GM21786 (cell line): ENCODE data around the gene CELF5.
"Not testable (repeated sequence)": the region's sequence is repeated elsewhere in the genome, so short reads cannot be mapped to it uniquely, and the experiment has no call there.

Source experiments
- ATAC-seq: cut with Tn5 transposase; IDR thresholded peaks from one replicate; pipeline ENCODE4 v1.9.1; 2021; ENCODE audit not compliant: unreplicated experiment

CELF5 gene

DNA sequence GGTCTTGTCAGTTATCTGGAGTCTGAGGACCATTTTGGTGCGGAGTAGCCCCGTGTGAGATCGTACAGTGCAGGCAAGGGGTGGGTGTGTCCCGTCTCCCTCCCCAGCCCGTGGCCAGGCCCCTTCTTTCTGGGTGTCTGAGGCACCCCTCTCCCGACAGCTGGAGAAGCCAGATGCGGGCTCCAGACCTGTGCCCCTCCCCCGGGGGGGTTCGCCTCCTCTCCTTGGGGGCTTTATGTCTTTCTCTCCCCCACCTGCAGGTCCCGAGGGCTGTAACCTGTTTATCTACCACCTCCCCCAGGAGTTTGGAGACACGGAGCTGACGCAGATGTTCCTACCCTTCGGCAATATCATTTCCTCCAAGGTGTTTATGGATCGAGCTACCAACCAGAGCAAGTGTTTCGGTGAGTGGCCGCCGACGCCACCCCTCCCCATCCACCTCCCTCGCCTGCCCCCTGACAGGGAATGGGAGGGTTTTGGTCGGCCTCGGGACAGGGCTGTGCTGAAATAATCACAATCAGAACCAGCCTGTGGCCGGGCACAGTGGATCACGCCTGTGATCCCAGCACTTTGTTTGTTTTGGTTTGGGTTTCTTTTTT, 65.6 kb downstream of the CELF5 start:
- ATAC-seq, result no peak

DNA sequence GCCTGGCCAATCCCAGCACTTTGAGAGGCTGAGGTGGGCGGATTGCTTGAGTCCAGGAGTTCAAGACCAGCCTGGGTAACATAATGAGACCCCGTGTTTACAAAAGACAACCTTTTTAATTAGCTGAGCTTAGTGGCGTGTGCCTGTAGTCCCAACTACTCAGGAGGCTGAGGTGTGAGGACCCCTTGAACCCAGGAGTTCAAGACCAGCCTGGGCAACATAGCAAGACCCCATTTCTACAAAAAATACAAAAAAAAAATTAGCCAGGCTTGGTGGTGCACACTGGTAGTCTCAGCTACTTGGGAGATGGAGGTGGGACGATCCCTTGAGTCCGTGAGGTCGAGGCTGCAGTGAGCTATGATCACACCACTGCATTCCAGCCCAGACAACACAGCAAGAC, 66.4 kb downstream of the CELF5 start:
- not testable (repeated sequence) for ATAC-seq

DNA sequence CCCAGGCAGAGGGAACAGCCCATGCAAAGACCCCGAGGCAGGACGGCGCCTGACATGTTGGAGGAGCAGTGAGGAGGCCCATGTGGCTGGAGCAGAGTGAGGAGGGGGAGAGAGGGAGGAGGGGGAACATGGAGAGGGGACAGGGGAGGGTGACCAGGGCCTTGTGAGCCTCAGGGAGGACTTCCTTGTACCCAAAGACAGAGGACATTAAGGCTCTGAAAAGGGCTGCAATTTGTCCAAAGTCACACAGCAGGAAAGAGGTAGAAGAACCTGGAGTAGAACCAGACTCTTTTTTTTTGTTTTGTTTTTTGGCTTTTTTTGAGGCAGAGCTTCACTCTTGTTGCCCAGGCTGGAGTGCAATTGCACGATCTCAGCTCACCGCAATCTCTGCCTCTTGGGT, 67.2 kb downstream of the CELF5 start:
- ATAC-seq, result no peak

DNA sequence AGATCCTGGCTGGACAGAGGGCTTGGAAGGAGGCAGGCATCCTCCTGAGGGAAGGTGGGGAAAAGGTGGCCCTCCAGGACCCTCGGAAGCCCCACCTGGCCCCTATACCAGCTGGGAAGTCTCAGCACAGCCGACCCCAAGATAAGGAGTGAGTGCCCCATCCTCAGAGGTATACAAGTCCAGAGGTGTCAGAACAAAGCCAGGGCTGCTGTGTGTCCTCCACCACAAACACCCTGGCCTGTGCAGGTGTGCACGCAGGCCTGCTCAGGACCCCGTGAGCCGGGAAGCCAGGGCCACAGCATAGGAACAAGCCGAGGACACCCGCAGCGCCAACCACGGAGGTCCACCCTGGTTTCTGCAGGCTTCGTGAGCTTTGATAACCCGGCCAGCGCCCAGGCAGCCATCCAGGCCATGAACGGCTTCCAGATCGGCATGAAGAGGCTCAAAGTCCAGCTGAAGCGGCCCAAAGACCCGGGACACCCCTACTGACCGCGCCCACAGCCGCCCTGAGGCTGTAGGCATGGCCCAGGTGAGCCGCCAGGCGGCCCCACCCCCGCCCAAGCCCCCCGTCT, 68.6 kb downstream of the CELF5 start:
- ATAC-seq, result no peak

DNA sequence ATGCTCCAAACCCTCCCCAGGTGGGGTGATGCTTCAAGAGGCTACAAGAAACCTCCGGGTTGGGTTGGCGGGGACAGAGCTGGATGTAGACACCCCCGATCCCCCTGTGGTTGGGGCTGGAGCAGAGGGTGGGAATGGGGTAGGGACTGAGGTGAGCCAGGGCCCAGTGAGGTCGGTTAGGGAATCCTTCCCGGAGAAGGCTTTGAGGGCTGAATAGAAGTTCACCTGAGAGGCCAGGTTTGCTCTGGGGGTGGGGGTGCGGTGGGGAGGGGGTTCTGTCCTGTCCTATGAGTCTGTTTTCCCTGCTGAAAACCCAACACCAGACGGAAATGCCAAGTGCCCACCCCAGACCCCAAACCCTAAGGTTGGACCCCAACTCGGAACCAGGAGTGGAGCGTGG, 69.1 kb downstream of the CELF5 start:
- no peak for ATAC-seq

DNA sequence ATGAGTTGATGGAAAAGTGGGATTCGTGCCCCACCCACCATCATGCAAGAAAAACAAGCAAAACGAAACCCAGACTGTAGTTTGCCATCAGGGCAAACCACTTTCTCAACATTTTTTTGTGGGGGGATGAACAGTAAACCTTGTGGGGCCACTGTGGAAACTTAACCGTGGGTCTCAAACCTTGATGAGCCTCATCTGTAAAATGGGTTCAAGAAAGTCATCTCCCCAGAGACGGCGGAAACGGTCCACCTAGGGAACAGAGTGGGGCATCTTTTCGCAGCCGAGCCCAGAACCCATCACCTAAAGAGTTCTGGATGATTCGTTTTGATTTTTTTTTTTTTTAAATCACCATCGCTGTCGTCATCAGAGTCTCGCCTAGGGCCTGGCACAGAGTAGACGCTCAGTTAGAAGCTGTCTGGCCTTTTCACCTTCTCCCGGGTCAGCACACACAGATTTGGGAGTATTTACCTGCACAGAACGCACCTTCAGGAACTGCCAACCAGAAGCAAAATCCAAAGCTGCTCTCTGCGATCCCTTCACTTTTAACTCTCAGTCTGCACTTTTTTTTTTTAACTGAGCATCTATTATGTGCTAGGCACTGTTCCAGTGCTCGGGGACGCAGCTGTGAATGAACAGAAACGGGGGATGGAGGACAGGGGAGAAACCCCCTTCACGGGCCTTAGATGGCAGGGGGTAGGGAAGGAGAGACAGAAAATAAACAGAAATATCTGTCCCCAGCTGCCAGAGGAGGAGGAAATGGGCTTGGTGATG, 69.8 kb downstream of the CELF5 start:
- no peak for ATAC-seq

DNA sequence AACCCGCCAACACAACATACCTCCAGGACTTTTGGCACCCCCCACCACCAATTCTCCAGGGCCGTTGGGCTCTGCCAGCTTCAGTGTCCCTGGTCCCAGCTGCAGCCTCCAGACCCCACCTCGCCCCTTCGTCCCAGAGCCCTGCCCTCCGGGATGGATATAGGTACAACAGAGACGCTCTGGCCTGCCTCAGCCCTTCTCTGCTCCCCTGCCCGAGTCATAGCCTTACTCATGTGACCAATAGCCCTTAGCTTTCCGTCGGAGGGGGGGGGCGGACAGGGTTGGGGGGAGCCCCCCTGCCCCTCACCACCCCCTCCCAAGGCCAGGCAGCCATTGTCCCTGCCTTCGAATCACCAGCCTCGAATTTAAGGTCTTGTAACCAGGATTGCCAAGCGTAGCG, 71.1 kb downstream of the CELF5 start:
- ATAC-seq, result no peak

DNA sequence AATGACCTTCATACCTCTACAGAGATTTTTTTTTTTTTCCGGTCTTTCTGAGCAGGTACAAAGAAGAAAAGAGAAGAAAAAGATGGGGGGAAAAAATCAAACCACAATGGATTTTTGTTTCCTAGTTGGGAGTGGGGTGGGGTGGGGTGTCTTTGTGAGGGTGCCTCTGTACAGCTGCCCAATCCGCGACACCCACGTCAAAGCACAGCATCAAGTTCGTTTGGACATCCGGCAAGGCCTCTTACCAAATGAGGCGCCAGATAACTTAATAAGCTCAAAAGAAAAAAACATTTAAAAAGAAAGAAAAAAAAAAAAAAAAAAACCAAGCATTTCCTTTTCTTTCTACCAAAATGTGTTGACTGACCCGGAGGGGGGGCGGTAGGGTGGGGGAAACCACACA, 71.6 kb downstream of the CELF5 start:
- ATAC-seq, result no peak

DNA sequence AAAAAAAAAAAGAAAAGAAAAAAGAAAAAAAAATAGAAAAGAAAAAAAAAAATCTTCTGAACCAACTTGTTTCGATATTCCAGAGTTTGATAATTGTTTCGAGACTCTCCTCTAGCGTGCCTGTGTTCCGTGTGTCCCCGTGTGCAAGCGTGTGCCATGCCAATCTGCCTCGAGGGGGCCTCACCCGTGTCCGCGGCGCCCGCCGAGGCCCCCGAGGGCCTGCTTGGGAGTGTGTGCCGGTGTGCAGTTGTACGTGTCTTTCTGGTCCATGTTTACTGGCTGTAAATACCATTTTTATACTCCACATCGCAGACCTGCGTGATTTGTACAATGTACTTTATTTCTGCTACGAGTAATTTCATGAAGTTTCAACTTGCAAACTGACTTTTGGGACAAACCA, 72.0 kb downstream of the CELF5 start:
- no peak for ATAC-seq

DNA sequence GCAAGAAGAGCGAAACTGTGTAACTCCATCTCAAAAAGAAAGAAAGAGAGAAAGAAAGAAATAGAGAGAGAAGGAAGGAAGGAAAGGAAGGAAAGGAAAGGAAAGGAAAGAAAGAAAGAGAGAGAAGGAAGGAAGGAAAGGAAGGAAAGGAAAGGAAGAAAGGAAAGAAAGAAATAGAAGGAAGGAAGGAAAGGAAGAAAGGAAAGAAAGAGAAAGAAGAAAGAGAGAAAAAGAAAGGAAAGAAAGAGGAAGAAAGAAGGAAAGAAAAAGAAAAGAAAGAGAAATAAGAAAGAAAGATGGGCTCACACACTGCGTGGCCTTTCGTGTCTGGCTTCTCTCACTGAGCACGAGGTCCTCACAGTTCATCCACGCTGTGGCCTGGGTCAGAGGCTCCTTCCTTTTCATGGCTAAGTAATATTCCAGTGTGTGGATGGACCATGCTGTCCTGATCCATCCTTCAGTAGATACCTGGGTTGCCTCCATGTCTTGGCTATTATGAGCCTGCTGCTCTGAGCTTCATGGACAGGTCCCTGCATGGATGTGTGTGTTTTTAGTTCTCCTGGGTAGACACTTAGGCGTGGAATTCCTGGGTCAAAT, 74.5 kb downstream of the CELF5 start:
- ATAC-seq, result no peak

DNA sequence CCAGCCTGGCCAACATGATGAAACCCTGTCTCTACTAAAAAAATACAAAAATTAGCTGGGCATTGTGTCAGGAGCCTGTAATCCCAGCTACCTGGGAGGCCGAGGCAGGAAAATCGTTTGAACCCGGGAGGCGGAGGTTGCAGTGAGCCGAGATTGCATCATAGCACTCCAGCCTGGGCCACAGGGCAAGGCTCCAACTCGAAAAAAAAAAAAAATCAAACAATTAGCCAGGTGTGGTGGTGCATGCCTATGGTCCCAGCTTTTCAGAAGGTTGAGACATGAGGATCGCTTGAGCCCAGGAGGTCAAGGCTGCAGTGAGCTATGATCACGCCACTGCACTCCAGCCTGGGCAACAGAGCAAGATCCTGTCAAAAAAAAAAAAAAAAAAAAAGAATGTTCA, 76.1 kb downstream of the CELF5 start:
- ATAC-seq, result not testable (repeated sequence)

DNA sequence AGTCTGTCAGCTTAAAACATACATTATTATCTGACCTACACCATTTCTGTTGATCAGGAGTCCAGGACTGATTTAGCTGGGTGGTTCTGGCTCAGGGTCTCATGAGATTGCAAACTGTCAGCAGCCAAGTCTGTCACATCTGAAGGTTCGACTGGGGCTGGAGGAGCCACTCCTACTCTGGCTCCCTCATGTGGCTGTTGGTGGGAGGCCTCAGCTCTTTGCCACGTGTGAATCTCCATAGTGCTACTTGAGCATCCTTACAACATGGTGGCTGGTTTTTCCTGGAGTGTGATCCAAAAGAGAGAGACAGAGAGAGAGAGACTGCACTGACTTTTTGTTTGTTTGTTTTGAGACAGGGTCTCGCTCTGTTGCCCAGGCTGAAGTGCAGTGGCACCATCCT, 78.3 kb downstream of the CELF5 start:
- ATAC-seq, result no peak

DNA sequence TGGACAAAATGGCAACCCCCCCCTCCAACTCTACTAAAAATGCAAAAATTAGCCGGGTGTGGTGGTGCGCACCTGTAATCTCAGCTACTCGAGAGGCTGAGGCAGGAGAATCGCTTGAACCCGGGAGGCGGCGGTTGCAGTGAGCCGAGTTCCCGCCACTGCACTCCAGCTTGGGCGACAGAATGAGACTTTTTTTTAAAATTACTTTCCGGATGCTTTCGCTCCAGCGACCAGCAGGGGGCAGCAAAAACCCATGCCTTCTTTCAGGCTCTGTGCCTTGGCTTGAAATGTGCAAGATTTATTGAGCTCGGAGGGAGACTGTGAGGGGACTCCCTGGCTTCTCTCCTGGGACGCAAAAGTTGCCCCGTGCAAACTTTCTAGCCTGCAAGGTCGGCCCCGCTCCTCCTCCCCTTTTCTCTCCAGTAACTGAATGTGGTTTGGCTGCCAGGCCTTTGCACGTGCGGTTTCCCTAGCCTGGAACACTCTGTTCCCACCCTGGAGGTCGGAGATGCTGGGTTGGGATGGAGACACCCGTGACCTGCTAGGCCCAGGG, 80.5 kb downstream of the CELF5 start:
- no peak for ATAC-seq

DNA sequence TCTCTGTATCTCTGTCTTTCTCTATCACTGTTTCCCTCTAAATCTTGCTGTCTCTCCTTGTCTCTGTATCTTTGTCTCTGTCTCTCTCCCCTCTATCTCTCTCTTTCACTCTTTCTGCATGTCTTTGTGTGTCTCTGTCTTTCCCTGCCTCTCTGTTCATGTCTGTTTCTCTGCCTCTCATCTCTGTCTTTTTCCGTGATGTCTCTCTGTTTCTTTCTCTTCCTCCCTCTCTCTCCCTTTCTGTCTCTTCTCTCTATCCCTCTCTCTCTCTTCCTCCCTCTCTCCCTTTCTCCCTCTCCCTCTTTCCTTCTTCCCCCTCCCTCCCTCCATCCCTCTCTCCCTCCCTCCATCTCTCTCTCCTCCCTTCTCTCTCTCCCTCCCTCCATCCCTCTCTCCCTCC, 85.3 kb downstream of the CELF5 start:
- ATAC-seq, result no peak

DNA sequence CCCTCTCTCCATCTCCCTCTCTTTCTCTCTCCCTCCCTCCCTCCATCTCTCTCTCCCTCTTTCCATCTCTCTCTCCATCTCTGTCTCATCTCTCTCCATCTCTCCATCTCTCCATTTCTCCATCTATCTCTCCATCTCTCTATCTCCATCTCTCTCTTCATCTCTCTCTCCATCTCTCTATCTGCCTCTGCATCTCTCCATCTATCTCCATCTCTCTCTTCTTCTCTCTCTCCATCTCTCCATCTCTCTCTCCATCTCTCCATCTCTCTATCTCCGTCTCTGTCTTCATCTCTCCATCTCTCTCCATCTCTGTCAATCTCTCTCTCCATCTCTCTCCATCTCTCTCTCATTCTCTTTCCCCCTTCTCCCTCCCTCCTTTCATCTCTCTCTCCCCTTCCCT, 85.8 kb downstream of the CELF5 start:
- ATAC-seq, result no peak

DNA sequence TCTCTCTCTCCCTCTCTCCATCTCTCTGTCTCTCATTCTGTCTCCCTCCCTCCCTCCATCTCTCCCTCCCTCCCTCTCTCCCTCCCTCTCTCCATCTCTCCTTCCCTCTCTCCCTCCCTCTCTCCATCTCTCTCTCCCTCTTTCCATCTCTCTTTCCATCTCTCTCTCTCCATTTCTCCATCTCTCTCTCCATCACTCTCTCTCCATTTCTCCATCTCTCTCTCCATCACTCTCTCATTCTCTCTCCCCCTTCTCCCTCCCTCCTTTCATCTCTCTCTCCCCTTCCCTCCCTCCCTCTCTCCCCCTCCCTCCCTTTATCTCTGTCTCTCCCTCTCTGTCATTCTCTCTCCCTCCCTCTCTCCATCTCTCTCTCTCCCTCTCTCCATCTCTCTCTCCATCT, 86.2 kb downstream of the CELF5 start:
- ATAC-seq, result no peak

DNA sequence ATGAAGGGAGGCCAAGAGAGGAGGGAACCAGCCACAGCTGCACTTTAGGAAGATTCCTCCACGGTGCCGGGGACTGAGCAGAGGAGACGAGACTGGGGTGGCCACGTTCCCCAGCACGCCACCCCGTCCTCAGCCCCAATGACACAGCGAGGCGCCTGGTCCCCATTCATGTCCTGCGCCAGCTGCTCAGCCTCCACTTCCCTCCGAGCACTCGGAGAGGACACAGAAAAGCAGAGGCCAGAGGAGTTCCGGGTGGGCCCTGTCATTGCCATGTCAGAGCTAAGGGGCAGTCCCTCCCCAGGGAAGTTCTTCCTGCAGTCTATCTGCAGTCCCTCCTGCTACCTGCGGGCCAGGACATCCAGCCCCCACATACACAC, 88.7 kb downstream of the CELF5 start:
- ATAC-seq, result no peak

DNA sequence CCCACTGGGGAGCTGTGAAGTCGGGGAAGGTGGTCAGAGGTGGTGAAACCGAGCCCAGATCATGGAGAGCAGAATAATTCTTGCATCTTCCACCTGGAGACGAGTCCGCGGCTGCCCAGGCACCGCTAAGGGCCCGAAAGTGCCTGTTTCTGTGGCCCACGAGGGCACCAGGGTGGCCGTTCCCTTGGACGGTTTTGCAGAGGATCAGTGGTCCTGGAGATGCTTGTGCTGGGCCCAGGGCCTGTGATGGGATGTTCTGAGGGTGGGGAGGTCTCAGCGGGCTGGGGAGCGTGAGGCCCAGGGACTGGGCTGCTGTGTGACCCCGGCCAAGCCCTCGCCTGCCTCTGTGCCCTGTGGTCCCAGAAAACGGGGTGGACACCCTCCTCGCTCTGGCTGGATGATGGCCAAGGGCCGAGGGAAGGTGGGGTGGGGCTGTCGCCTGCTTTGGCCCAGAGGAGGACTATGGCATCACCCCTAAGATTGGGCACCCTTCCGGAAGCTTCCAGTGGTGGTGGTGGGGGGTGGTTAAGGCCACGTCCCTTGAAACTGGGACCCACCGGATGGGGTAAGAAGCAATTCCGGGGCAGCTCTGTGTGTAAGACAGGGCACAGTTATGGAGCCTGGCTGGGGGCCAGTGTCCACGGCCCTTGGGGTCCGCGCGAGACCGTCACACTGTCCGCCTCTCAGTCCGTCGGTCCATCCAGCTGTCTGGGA, 90.7 kb downstream of the CELF5 start:
- no peak for ATAC-seq

DNA sequence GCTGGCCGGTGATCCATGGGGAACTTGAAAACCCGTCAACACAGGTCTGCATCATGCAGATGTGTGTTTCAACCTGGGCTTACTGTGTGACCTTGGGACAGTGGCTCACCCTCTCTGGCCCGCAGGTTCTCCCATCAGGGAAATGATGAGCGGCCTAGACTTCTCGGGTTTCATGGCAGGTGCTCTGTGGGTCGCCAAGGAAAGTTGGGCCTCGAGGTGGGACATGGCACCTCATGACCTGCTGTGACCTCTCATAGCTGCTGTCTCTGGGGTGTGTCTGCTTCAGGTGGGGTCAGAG, 91.2 kb downstream of the CELF5 start:
- ATAC-seq, result no peak

DNA sequence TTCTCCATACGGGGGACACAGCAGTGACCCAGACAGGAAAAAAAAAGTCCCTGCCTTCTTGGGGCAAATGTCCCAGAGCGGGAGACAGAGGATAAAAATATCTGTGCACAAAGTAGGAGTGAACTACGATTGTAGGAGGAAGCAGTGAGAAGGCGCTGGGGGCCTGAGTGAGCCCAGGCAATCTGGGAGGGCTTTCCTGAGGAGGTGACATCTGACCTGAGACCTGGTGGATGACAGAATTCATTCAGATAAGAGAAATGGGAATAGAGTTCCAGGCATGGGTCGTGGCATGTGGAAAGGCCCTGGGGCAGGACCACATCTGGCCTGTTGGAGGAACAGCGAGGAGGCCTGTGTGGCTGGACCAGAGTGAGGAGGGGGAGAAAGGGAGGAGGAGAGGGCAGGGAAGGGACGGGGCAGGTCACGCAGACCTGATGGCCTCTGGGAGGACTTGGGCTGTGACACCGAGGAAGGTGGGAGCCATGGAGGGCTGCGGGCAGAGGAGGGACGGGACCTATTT, 91.7 kb downstream of the CELF5 start:
- ATAC-seq, result no peak

DNA sequence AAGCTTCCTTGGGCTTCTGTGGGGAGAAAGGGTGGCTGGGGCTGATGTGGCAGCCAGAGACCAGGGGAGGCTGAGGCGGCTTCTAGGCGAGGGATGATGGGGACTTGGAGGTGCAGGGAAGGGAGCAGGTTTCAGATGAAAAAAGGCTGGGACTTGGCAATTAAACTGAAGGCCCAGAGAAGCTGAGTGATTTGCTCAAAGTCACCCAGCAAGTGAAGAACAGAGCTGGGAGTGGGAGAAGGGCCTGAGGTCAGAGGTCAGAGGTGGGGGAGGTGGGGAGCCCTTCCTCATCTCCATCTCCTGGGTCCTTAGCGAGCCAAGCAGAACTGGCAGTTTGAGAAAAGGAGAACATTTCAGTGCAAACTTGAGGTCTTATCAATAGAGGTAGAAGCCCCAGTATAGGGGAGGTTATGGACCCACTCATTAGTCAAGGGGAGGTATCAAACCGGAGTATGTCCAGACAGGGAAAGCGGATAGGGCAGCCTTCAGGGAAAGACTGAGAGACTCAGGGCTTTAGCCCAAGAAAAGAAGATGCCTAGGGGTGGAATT, 92.3 kb downstream of the CELF5 start:
- no peak for ATAC-seq
